LNCaP clone FGC (cell line): ENCODE measurements around the gene OR1L4.

Experiments used
- DNase-seq: peaks from one replicate; pipeline ENCODE4 v3.0.0-alpha.2; 2011; ENCODE audit warnings: low read depth
- H3K4me3 ChIP-seq: 2 replicates; pipeline ENCODE4 v1.5.1; 2011; ENCODE audit warnings: mild to moderate bottlenecking, low read depth, low read length, control low read depth
- TF ChIP-seq, protein P1 (sequence below): IDR thresholded peaks from 2 replicates; pipeline ENCODE4 v1.5.1; 2012; ENCODE audit warnings: mild to moderate bottlenecking; ENCODE audit not compliant: control insufficient read depth, insufficient read depth; ENCODE audit errors: extremely low read depth

OR1L4 gene

GRCh38 chr9:122723690-122724089 lies at the start of gene OR1L4:
Gene OR1L4, plus strand, starts transcription at chr9:122723990. Its CDS starts 0 bp downstream, at chr9:122723990.
- no peak for DNase-seq
- TF ChIP-seq, protein P1, sequence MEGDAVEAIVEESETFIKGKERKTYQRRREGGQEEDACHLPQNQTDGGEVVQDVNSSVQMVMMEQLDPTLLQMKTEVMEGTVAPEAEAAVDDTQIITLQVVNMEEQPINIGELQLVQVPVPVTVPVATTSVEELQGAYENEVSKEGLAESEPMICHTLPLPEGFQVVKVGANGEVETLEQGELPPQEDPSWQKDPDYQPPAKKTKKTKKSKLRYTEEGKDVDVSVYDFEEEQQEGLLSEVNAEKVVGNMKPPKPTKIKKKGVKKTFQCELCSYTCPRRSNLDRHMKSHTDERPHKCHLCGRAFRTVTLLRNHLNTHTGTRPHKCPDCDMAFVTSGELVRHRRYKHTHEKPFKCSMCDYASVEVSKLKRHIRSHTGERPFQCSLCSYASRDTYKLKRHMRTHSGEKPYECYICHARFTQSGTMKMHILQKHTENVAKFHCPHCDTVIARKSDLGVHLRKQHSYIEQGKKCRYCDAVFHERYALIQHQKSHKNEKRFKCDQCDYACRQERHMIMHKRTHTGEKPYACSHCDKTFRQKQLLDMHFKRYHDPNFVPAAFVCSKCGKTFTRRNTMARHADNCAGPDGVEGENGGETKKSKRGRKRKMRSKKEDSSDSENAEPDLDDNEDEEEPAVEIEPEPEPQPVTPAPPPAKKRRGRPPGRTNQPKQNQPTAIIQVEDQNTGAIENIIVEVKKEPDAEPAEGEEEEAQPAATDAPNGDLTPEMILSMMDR = no peak
- H3K4me3 ChIP-seq = no peak within 1 kb of the TSS

GRCh38 chr9:122684851-122685250 lies 38.9 kb upstream of the OR1L4 start:
- TF ChIP-seq, protein P1 = no peak
- no peak for DNase-seq
- no peak overlapping the region for H3K4me3 ChIP-seq

GRCh38 chr9:122695696-122696095 lies 28.1 kb upstream of the OR1L4 start:
- H3K4me3 ChIP-seq = no peak overlapping the region
- no peak for DNase-seq
- TF ChIP-seq, protein P1 = no peak

- TF ChIP-seq, protein P1 = no peak
- no peak for DNase-seq
- no peak overlapping the region for H3K4me3 ChIP-seq
These were observed 5.8 kb upstream of the OR1L4 start for GRCh38 chr9:122718038-122718437.

DNA sequence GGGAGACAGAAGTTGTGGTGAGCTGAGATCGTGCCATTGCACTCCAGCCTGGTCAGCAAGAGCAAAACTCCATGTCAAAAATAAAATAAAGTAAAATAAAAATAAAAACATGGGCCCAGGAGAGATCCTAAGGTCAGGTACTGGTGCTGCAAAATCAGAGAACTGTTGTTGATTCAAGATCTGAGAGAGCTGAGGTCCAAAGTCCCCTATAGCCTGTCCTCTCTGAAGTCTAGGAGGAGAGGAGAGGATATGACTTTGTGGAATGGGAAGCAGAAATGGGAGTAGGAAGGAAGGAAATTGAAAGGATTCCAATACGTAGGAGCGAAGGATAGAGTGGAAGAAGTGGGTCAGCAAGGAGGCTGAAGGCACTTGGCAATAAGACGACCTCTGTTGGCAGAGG lies 4.6 kb upstream of the OR1L4 start:
- TF ChIP-seq, protein P1 = no peak
- no peak overlapping the region for H3K4me3 ChIP-seq
- no peak for DNase-seq

DNA sequence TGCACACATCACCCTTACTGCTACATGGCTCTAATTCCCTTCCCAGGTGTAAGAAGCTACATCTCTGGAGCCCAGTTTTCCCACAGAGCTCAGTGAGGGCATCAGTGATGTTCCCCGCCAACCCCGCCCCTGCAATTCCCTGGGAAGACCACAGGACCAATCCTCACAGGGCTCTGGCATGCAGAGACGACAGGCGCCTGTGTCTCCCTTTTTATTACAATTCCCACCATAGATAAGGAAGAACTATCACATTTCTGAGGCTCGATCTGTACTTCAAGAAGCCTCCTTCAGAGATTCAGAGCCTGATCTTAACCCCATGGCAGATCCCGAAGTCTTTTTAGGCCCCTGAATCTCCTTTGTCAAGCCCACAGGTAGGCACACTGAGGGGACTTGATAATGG lies 18.2 kb downstream of the OR1L4 start, which contains the start of gene OR1L6:
Gene OR1L6 (plus strand): TSS at position 301 of the 400 bp plus-strand sequence. CDS start 7,545 bp downstream, outside the sequence.
- H3K4me3 ChIP-seq = no peak within 1 kb of the TSS
- TF ChIP-seq, protein P1 = no peak
- DNase-seq = no peak

- TF ChIP-seq, protein P1 = no peak
- no peak overlapping the region for H3K4me3 ChIP-seq
- DNase-seq = no peak
These were observed 31.0 kb downstream of the OR1L4 start for GRCh38 chr9:122754825-122755224.
